Stimulated activated CD4-positive, alpha-beta T cell treated with anti-CD3 and anti-CD28 coated beads, Interleukin-15, amount 100 ng/mL, for 48 hours (primary cell): ENCODE measurements around the gene HADH.

Source experiments
- DNase-seq, 2 donors: peaks; one replicate each; pipeline ENCODE4 v3.0.0-alpha.2; 2020; ENCODE audit warnings: low read depth in 2 of 2

Gene HADH

GRCh38 chr4:108058685-108059440 lies 69.2 kb downstream of the HADH start:
- DNase-seq: no peak

- DNase-seq: no peak
These were observed 70.5 kb downstream of the HADH start for GRCh38 chr4:108060164-108060563.

GRCh38 chr4:108060686-108061321 lies 71.1 kb downstream of the HADH start:
- no peak for DNase-seq

GRCh38 chr4:108068442-108068841 lies 78.8 kb downstream of the HADH start:
- DNase-seq: no peak

GRCh38 chr4:108070775-108071174 lies 81.1 kb downstream of the HADH start:
- DNase-seq: no peak

GRCh38 chr4:108072300-108072699 lies 82.6 kb downstream of the HADH start:
- DNase-seq: peak in 1 of 2 donors; percentile 31

- DNase-seq: no peak
These were observed 88.5 kb downstream of the HADH start for GRCh38 chr4:108078024-108078733.

- DNase-seq: peak in 1 of 2 donors; percentile 28
These were observed 91.1 kb downstream of the HADH start for GRCh38 chr4:108080747-108081146.

GRCh38 chr4:108081256-108081655 lies 91.6 kb downstream of the HADH start:
- no peak for DNase-seq
